Naive thymus-derived CD4-positive, alpha-beta T cell (primary cell): Measurements from ENCODE around the gene BIN1. TPM values are rescaled to one million over a fixed set of nuclear protein-coding genes. Genes with fewer than 3 reads are reported as not detected.

Source experiments
- ATAC-seq: fragments of 150-1000 bp; cut with Tn5 transposase; 2 replicates; pipeline ENCODE4 v1.10.0; 2021; ENCODE audit warnings: mild to moderate bottlenecking, moderate library complexity
- CTCF ChIA-PET: fragments of 350-600 bp; sonication (Branson Sonifier 250); formaldehyde crosslinking; loops from one replicate; lab custom pipeline; 2021; ENCODE audit warnings: antibody characterized with exemption; lab: Charles Lee
- POLR2A ChIA-PET: fragments of 350-600 bp; sonication (Branson Sonifier 250); formaldehyde crosslinking; loops from one replicate; lab custom pipeline; 2021; ENCODE audit warnings: antibody characterized with exemption, inconsistent platforms; lab: Charles Lee
- DNase-seq, 9 donors: peaks; one replicate each; pipeline versions ENCODE4 v3.0.0 to v3.0.0-alpha.2; 2020 to 2022; ENCODE audit warnings: mixed read lengths in 1 of 9
- H3K27ac ChIP-seq: one replicate; pipeline ENCODE4 v1.7.0; 2013; ENCODE audit warnings: mild to moderate bottlenecking, low read depth, low read length, moderate library complexity
- H3K27me3 ChIP-seq, 2 donors: one replicate each; pipeline ENCODE4 v1.7.0; 2013; ENCODE audit warnings: low read length in 2 of 2, mild to moderate bottlenecking in 2 of 2, moderate library complexity in 2 of 2; ENCODE audit not compliant: control insufficient read depth in 2 of 2, insufficient read depth in 2 of 2
- H3K36me3 ChIP-seq, 3 experiments: 1 replicate in 2 of 3; 2 replicates in 1 of 3; pipeline ENCODE4 v1.7.0; 2013; ENCODE audit warnings: low read length in 3 of 3, mild to moderate bottlenecking in 3 of 3, moderate library complexity in 1 of 3; ENCODE audit not compliant: insufficient read depth in 3 of 3, control insufficient read depth in 2 of 3
- H3K4me1 ChIP-seq, 2 donors: one replicate each; pipeline ENCODE4 v1.7.0; 2013; ENCODE audit warnings: low read length in 2 of 2, mild to moderate bottlenecking in 2 of 2, moderate library complexity in 1 of 2; ENCODE audit not compliant: control insufficient read depth in 2 of 2, insufficient read depth in 2 of 2
- H3K4me3 ChIP-seq: 2 replicates; pipeline ENCODE4 v1.7.0; 2013; ENCODE audit warnings: mild to moderate bottlenecking, low read length
- H3K9me3 ChIP-seq, 3 experiments: 1 replicate in 2 of 3; 2 replicates in 1 of 3; pipeline ENCODE4 v1.7.0; 2013; ENCODE audit warnings: low read length in 3 of 3; ENCODE audit not compliant: control insufficient read depth in 2 of 3
- H3K27ac Mint-ChIP-seq, 9 donors: one replicate each; pipeline ENCODE4 v1.8.0; 2020 to 2022; ENCODE audit warnings: mixed read lengths in 9 of 9, mild to moderate bottlenecking in 8 of 9, moderate library complexity in 5 of 9, inconsistent platforms in 2 of 9
- H3K27me3 Mint-ChIP-seq, 5 donors: one replicate each; pipeline ENCODE4 v1.8.0; 2021 to 2022; ENCODE audit warnings: mixed read lengths in 5 of 5, mild to moderate bottlenecking in 1 of 5
- H3K36me3 Mint-ChIP-seq, 5 donors: one replicate each; pipeline ENCODE4 v1.8.0; 2020 to 2022; ENCODE audit warnings: mixed read lengths in 5 of 5, mild to moderate bottlenecking in 3 of 5, inconsistent platforms in 1 of 5
- H3K4me1 Mint-ChIP-seq, 7 donors: one replicate each; pipeline ENCODE4 v1.8.0; 2020 to 2022; ENCODE audit warnings: mixed read lengths in 7 of 7, mild to moderate bottlenecking in 3 of 7, inconsistent platforms in 1 of 7
- H3K4me3 Mint-ChIP-seq, 10 donors: one replicate each; pipeline ENCODE4 v1.8.0; 2020 to 2022; ENCODE audit warnings: mild to moderate bottlenecking in 10 of 10, mixed read lengths in 10 of 10, moderate library complexity in 6 of 10, inconsistent platforms in 2 of 10
- H3K9me3 Mint-ChIP-seq, 11 donors: one replicate each; pipeline ENCODE4 v1.8.0; 2020 to 2022; ENCODE audit warnings: mixed read lengths in 11 of 11, mild to moderate bottlenecking in 4 of 11, inconsistent platforms in 1 of 11, moderate library complexity in 1 of 11
- intact Hi-C, 2 donors: fragments of 100-400 bp; cut with micrococcal nuclease; formaldehyde crosslinking; loops; one replicate each; pipeline ENCODE4 v1.15.1; 2023
- polyA plus RNA-seq, 2 donors: library from polyadenylated mRNA; unstranded; fragments of 300-500 nt; fragmentation: Illumina TruSeq; gene quantifications; one replicate each; pipeline ENCODE4 v1.2.3, GENCODE V29; 2021
- total RNA-seq, 6 experiments: library from RNA in 5 of 6; stranded (reverse) in 5 of 6; gene quantifications; 1 replicate in 5 of 6; 2 replicates in 1 of 6; pipeline ENCODE4 v1.2.3 and lab custom pipeline; 2021 to 2026

The BIN1 gene
- total and polyA plus RNA-seq, 7 experiments from 2014 or later = 103 to 161 (median 117) TPM

GRCh38 chr2:127022817-127023216 is 84.1 kb downstream of the BIN1 start:
- ATAC-seq (no peak), DNase-seq (no peak)
- no peak overlapping the region for H3K4me3 Mint-ChIP-seq
- intact Hi-C loops = no loop called here
- no peaks in the 10 kb centered on the region for H3K27me3 ChIP-seq
- H3K27me3 Mint-ChIP-seq = peaks cover 0 to 40% (median 3%) of the 10 kb centered on the region in 5 donors
- peak overlapping the region in 1 of 9 donors; percentile 29 for H3K27ac Mint-ChIP-seq
- ChIA-PET POLR2A (no interaction called here), CTCF (no interaction called here)
- H3K4me1 Mint-ChIP-seq = peaks cover 7 to 14% (median 13%) of the 10 kb centered on the region in 7 donors
- no peak overlapping the region for H3K27ac ChIP-seq
- H3K36me3 ChIP-seq = no peaks in the 10 kb centered on the region
- peaks cover 0 to 8% of the 10 kb centered on the region in 2 donors for H3K4me1 ChIP-seq
- peaks cover 0 to 2% (median 0%) of the 10 kb centered on the region in 5 donors for H3K36me3 Mint-ChIP-seq
- peaks cover 0 to 10% (median 0%) of the 10 kb centered on the region in 11 donors for H3K9me3 Mint-ChIP-seq
- H3K4me3 ChIP-seq = no peak overlapping the region
- no peaks in the 10 kb centered on the region for H3K9me3 ChIP-seq

- intact Hi-C loops = no loop called here
- peaks cover 0 to 10% (median 0%) of the 10 kb centered on the region in 11 donors for H3K9me3 Mint-ChIP-seq
- CTCF ChIA-PET = no interaction called here
Observed at GRCh38 chr2:127020536-127020935, 86.4 kb downstream of the BIN1 start.

GRCh38 chr2:127017548-127017947 is 89.4 kb downstream of the BIN1 start:
- DNase-seq (no peak), ATAC-seq (no peak)
- H3K4me1 Mint-ChIP-seq = no peaks in the 10 kb centered on the region
- H3K4me3 ChIP-seq = no peak overlapping the region
- no peaks in the 10 kb centered on the region for H3K27me3 ChIP-seq
- no peaks in the 10 kb centered on the region for H3K9me3 Mint-ChIP-seq
- no peak overlapping the region for H3K27ac Mint-ChIP-seq
- ChIA-PET CTCF (interaction anchor here (0.8 kb wide), 1 partner anchor 54 kb away, joined by 3 read pairs; no protein-coding TSS in a partner anchor), POLR2A (no interaction called here)
- H3K4me3 Mint-ChIP-seq = no peak overlapping the region
- H3K36me3 ChIP-seq = no peaks in the 10 kb centered on the region
- H3K36me3 Mint-ChIP-seq = no peaks in the 10 kb centered on the region
- H3K4me1 ChIP-seq = no peaks in the 10 kb centered on the region
- H3K9me3 ChIP-seq = no peaks in the 10 kb centered on the region
- peaks cover 9 to 25% (median 18%) of the 10 kb centered on the region in 5 donors for H3K27me3 Mint-ChIP-seq
- H3K27ac ChIP-seq = no peak overlapping the region
- intact Hi-C loops = no loop called here

More at GRCh38 chr2:127020536-127020935, 86.4 kb downstream of the BIN1 start:
- Histone ChIP-seq H3K36me3 (no peaks in the 10 kb centered on the region), H3K27ac (no peak overlapping the region), H3K4me1 (no peaks in the 10 kb centered on the region), H3K4me3 (no peak overlapping the region), H3K9me3 (no peaks in the 10 kb centered on the region), H3K27me3 (no peaks in the 10 kb centered on the region)
- ATAC-seq (no peak), DNase-seq (no peak)
- H3K27me3 Mint-ChIP-seq = peaks cover 0 to 32% (median 0%) of the 10 kb centered on the region in 5 donors
- peaks cover 6 to 7% (median 6%) of the 10 kb centered on the region in 7 donors for H3K4me1 Mint-ChIP-seq
- peaks cover 0 to 2% (median 0%) of the 10 kb centered on the region in 5 donors for H3K36me3 Mint-ChIP-seq
- POLR2A ChIA-PET = no interaction called here
- H3K4me3 Mint-ChIP-seq = no peak overlapping the region
- H3K27ac Mint-ChIP-seq = no peak overlapping the region

- H3K4me1 ChIP-seq = no peaks in the 10 kb centered on the region
- ATAC-seq = no peak
- POLR2A ChIA-PET = no interaction called here
- H3K4me3 ChIP-seq = no peak overlapping the region
- no peaks in the 10 kb centered on the region for H3K36me3 ChIP-seq
- H3K27me3 ChIP-seq = no peaks in the 10 kb centered on the region
- Mint-ChIP-seq H3K36me3 (no peaks in the 10 kb centered on the region), H3K4me3 (no peak overlapping the region), H3K4me1 (no peaks in the 10 kb centered on the region), H3K9me3 (no peaks in the 10 kb centered on the region), H3K27ac (no peak overlapping the region), H3K27me3 (peaks cover 9 to 25% (median 23%) of the 10 kb centered on the region in 5 donors)
- intact Hi-C loops = no loop called here
- CTCF ChIA-PET = no interaction called here
- no peak overlapping the region for H3K27ac ChIP-seq
- no peak for DNase-seq
- H3K9me3 ChIP-seq = no peaks in the 10 kb centered on the region
Observed at GRCh38 chr2:127016329-127016728, 90.6 kb downstream of the BIN1 start.

GRCh38 chr2:127015106-127015910 is 91.6 kb downstream of the BIN1 start:
- no peak overlapping the region for H3K27ac Mint-ChIP-seq
- peaks cover 11 to 33% (median 26%) of the 10 kb centered on the region in 5 donors for H3K27me3 Mint-ChIP-seq
- no peak overlapping the region for H3K4me3 Mint-ChIP-seq
- H3K4me1 ChIP-seq = no peaks in the 10 kb centered on the region
- no peak overlapping the region for H3K27ac ChIP-seq
- H3K36me3 ChIP-seq = no peaks in the 10 kb centered on the region
- DNase-seq (no peak), ATAC-seq (no peak)
- CTCF ChIA-PET = no interaction called here
- intact Hi-C loops = no loop called here
- POLR2A ChIA-PET = no interaction called here
- H3K36me3 Mint-ChIP-seq = no peaks in the 10 kb centered on the region
- no peak overlapping the region for H3K4me3 ChIP-seq
- H3K27me3 ChIP-seq = no peaks in the 10 kb centered on the region
- H3K9me3 Mint-ChIP-seq = peaks cover 0 to 5% (median 0%) of the 10 kb centered on the region in 11 donors
- no peaks in the 10 kb centered on the region for H3K4me1 Mint-ChIP-seq
- H3K9me3 ChIP-seq = no peaks in the 10 kb centered on the region

GRCh38 chr2:127014630-127015029 is 92.3 kb downstream of the BIN1 start:
- H3K36me3 Mint-ChIP-seq = peaks cover 0 to 5% (median 0%) of the 10 kb centered on the region in 5 donors
- CTCF ChIA-PET = no interaction called here
- peaks cover 0 to 8% (median 0%) of the 10 kb centered on the region in 11 donors for H3K9me3 Mint-ChIP-seq
- POLR2A ChIA-PET = no interaction called here
- Histone ChIP-seq H3K4me3 (no peak overlapping the region), H3K4me1 (no peaks in the 10 kb centered on the region), H3K9me3 (no peaks in the 10 kb centered on the region), H3K27ac (no peak overlapping the region), H3K36me3 (no peaks in the 10 kb centered on the region), H3K27me3 (no peaks in the 10 kb centered on the region)
- no peak for DNase-seq
- no peaks in the 10 kb centered on the region for H3K4me1 Mint-ChIP-seq
- no peak overlapping the region for H3K4me3 Mint-ChIP-seq
- ATAC-seq = peak; percentile 64
- intact Hi-C loops = no loop called here
- H3K27ac Mint-ChIP-seq = no peak overlapping the region
- H3K27me3 Mint-ChIP-seq = peaks cover 17 to 39% (median 33%) of the 10 kb centered on the region in 5 donors
